HCT116 (cell line): ENCODE results near the gene FKBP2. TPM values are rescaled to one million over a fixed set of nuclear protein-coding genes. Genes with fewer than 3 reads are reported as not detected.

ENCODE experiments used
- ATAC-seq: fragments of 200-7000 bp; cut with Tn5 transposase; 2 replicates; pipeline ENCODE4 v1.9.1; 2020; ENCODE audit warnings: mild to moderate bottlenecking, moderate library complexity
- BruUV-seq: library from RNA; stranded (reverse); fragments of 400-500 nt; replicated peaks from 2 replicates; lab custom pipeline; 2021; lab: Mats Ljungman, UMichigan
- CTCF ChIA-PET: fragments of 300-600 bp; sonication (Branson Sonifier 250); formaldehyde crosslinking; loops from one replicate; lab custom pipeline; 2021; ENCODE audit warnings: antibody characterized with exemption; lab: Charles Lee
- POLR2A ChIA-PET: fragments of 300-600, 350-600 bp; sonication (Branson Sonifier 250); formaldehyde crosslinking; loops from one replicate; lab custom pipeline; 2021; ENCODE audit warnings: antibody characterized with exemption; lab: Charles Lee
- RAD21 ChIA-PET, 2 experiments: fragments of 300-600 bp; sonication (Branson Sonifier 250); formaldehyde crosslinking; loops; one replicate each; lab custom pipeline; 2023; ENCODE audit warnings: low total read pairs in 2 of 2; ENCODE audit not compliant: uncharacterized antibody in 2 of 2, unreplicated experiment in 2 of 2, low non-redundant PET in 1 of 2; lab: Charles Lee
- DNase-seq: peaks from one replicate; pipeline ENCODE4 v3.0.0-alpha.2; 2010; ENCODE audit warnings: low read depth, low spot score
- H2AFZ ChIP-seq: fragments of 200-600 bp; shearing (Covaris generic), sonication (generic); 2 replicates; pipeline ENCODE4 v1.6.1; 2017; ENCODE audit warnings: low read depth, mixed run types, mixed read lengths, antibody characterized with exemption, low read length; ENCODE audit not compliant: poor library complexity, severe bottlenecking
- H3K27ac ChIP-seq: 2 replicates; pipeline ENCODE4 v1.5.1; 2012; ENCODE audit warnings: low read depth, low read length
- H3K27me3 ChIP-seq: fragments of 200-600 bp; sonication (generic); 2 replicates; pipeline ENCODE4 v1.6.1; 2016; ENCODE audit warnings: mixed run types, low read length, mixed read lengths; ENCODE audit not compliant: insufficient read depth
- H3K36me3 ChIP-seq, 2 experiments: fragments of 200-500 bp in 1 of 2; fragments of 200-600 bp in 1 of 2; sonication (Bioruptor generic) in 1 of 2; sonication (generic) in 1 of 2; 2 replicates each; pipeline versions ENCODE4 v1.5.1 to v1.6.1; 2014 to 2016; ENCODE audit warnings: low read length in 2 of 2, inconsistent platforms in 1 of 2, mixed read lengths in 1 of 2, mixed run types in 1 of 2; ENCODE audit not compliant: insufficient read depth in 2 of 2, control insufficient read depth in 1 of 2
- H3K4me1 ChIP-seq, 2 experiments: fragments of 200-600 bp in 1 of 2; sonication (generic) in 1 of 2; 2 replicates each; pipeline versions ENCODE4 v1.5.1 to v1.6.1; 2012 to 2017; ENCODE audit warnings: low read length in 2 of 2, inconsistent platforms in 1 of 2, mild to moderate bottlenecking in 1 of 2, mixed read lengths in 1 of 2, mixed run types in 1 of 2, moderate library complexity in 1 of 2; ENCODE audit not compliant: insufficient read depth in 2 of 2, control insufficient read depth in 1 of 2
- H3K4me2 ChIP-seq: fragments of 200-600 bp; sonication (generic); 2 replicates; pipeline ENCODE4 v1.6.1; 2017; ENCODE audit warnings: mixed run types, low read length, mixed read lengths
- H3K4me3 ChIP-seq, 2 experiments: fragments of 200-600 bp in 1 of 2; sonication (generic) in 1 of 2; replicated peaks in 1 of 2; 2 replicates each; pipeline ENCODE4 v1.5.1; 2011 to 2016; ENCODE audit warnings: low read length in 2 of 2, control low read depth in 1 of 2, low read depth in 1 of 2, mild to moderate bottlenecking in 1 of 2, mixed read lengths in 1 of 2, mixed run types in 1 of 2
- H3K79me2 ChIP-seq: fragments of 200-600 bp; sonication (generic); 2 replicates; pipeline ENCODE4 v1.6.1; 2017; ENCODE audit warnings: mild to moderate bottlenecking, mixed run types, low read length, moderate library complexity, mixed read lengths; ENCODE audit not compliant: insufficient read depth
- H3K9ac ChIP-seq: fragments of 200-600 bp; sonication (generic); 2 replicates; pipeline ENCODE4 v1.6.1; 2016; ENCODE audit warnings: low read length, mixed read lengths
- H3K9me2 ChIP-seq: fragments of 200-600 bp; sonication (generic), shearing (Covaris generic); 2 replicates; pipeline ENCODE4 v1.6.1; 2017; ENCODE audit warnings: mixed run types, mild to moderate bottlenecking, moderate library complexity; ENCODE audit not compliant: insufficient read depth
- H3K9me3 ChIP-seq, 2 experiments: fragments of 200-500 bp in 1 of 2; fragments of 200-600 bp in 1 of 2; sonication (Bioruptor generic) in 1 of 2; sonication (generic) in 1 of 2; 2 replicates each; pipeline ENCODE4 v1.6.1; 2014 to 2017; ENCODE audit warnings: low read length in 2 of 2, mixed read lengths in 2 of 2, inconsistent platforms in 1 of 2, low read depth in 1 of 2, mild to moderate bottlenecking in 1 of 2, mixed run types in 1 of 2, moderate library complexity in 1 of 2; ENCODE audit not compliant: control insufficient read depth in 1 of 2, insufficient read depth in 1 of 2
- H4K20me1 ChIP-seq: fragments of 200-600 bp; sonication (generic), shearing (Covaris generic); 2 replicates; pipeline ENCODE4 v1.6.1; 2017; ENCODE audit warnings: mixed run types, mild to moderate bottlenecking, moderate library complexity; ENCODE audit not compliant: insufficient read depth
- ATF3 ChIP-seq: IDR thresholded peaks from 2 replicates; pipeline ENCODE4 v1.6.1; 2012
- CBX3 ChIP-seq: IDR thresholded peaks from 2 replicates; pipeline ENCODE4 v1.6.1; 2012; ENCODE audit warnings: low read depth
- CEBPB ChIP-seq: IDR thresholded peaks from 2 replicates; pipeline ENCODE4 v1.6.1; 2012; ENCODE audit warnings: low read depth
- CTCF ChIP-seq, 3 experiments: fragments of 200-600 bp in 1 of 3; sonication (generic) in 1 of 3; IDR thresholded peaks in 2 of 3; conservative IDR thresholded peaks in 1 of 3; 2 replicates each; pipeline ENCODE4 v1.5.1; 2012 to 2017; ENCODE audit warnings: low read depth in 2 of 3, low read length in 2 of 3, antibody characterized with exemption in 1 of 3, borderline replicate concordance in 1 of 3, control low read depth in 1 of 3, mild to moderate bottlenecking in 1 of 3, mixed read lengths in 1 of 3, mixed run types in 1 of 3, moderate library complexity in 1 of 3; ENCODE audit not compliant: insufficient read depth in 1 of 3
- EGR1 ChIP-seq: IDR thresholded peaks from 2 replicates; pipeline ENCODE4 v1.6.1; 2012; ENCODE audit warnings: low read depth
- ELF1 ChIP-seq: IDR thresholded peaks from 2 replicates; pipeline ENCODE4 v1.6.1; 2012; ENCODE audit warnings: low read depth, borderline replicate concordance
- EZH2phosphoT487 ChIP-seq: fragments of 200-600 bp; IDR thresholded peaks from 2 replicates; pipeline ENCODE4 v1.6.1; 2018; ENCODE audit warnings: antibody characterized with exemption, borderline replicate concordance
- JUND ChIP-seq: IDR thresholded peaks from 2 replicates; pipeline ENCODE4 v1.6.1; 2012
- POLR2AphosphoS5 ChIP-seq: IDR thresholded peaks from 2 replicates; pipeline ENCODE4 v1.6.1; 2011; ENCODE audit warnings: mild to moderate bottlenecking, low read depth, low read length, moderate library complexity
- SRF ChIP-seq: IDR thresholded peaks from 2 replicates; pipeline ENCODE4 v1.6.1; 2012; ENCODE audit warnings: low read depth
- ZFX ChIP-seq: fragments of 450-650 bp; IDR thresholded peaks from 2 replicates; pipeline ENCODE4 v1.6.1; 2017
- ZNF274 ChIP-seq: fragments of 200-500 bp; sonication (Bioruptor generic); IDR thresholded peaks from 2 replicates; pipeline ENCODE4 v1.6.1; 2014; ENCODE audit warnings: mild to moderate bottlenecking, low read depth, low read length, inconsistent platforms
- intact Hi-C: fragments of 100-400 bp; cut with micrococcal nuclease; formaldehyde crosslinking; loops from 2 replicates; pipeline ENCODE4 v1.10.0; 2022
- total RNA-seq: library from RNA; stranded (reverse); gene quantifications from one replicate; pipeline ENCODE4 v1.2.1, GENCODE V29; 2021; ENCODE audit not compliant: unreplicated experiment
- TF ChIP-seq, protein P1 (sequence below): IDR thresholded peaks from 2 replicates; pipeline ENCODE4 v1.6.1; 2011; ENCODE audit warnings: mild to moderate bottlenecking, low read length, moderate library complexity; ENCODE audit not compliant: insufficient replicate concordance; ENCODE audit errors: extremely low read depth
- TF ChIP-seq, protein P2 (sequence below): IDR thresholded peaks from 2 replicates; pipeline ENCODE4 v1.6.1; 2012; ENCODE audit warnings: low read depth

The FKBP2 gene
- total RNA-seq, 1 experiment from 2014 or later, result 69.2 TPM

GRCh38 chr11:64208086-64208795 is 32.7 kb upstream of the FKBP2 start:
- Histone ChIP-seq H3K4me3 (no peak overlapping the region), H3K4me1 (peaks cover 0 to 8% of the 10 kb centered on the region in 2 experiments; a peak in 1 of 4 replicates), H2AFZ (no peak overlapping the region), H3K9me2 (no peaks in the 10 kb centered on the region), H3K9me3 (no peaks in the 10 kb centered on the region), H3K27me3 (no peaks in the 10 kb centered on the region), H4K20me1 (no peaks in the 10 kb centered on the region), H3K4me2 (no peak overlapping the region), H3K9ac (no peak overlapping the region), H3K36me3 (peaks cover 16 to 24% of the 10 kb centered on the region in 2 experiments), H3K27ac (no peak overlapping the region), H3K79me2 (peaks cover 9% of the 10 kb centered on the region; the same call in 1 of the 2 replicates)
- POLR2A ChIA-PET, result no interaction called here
- DNase-seq (no peak), ATAC-seq (no peak)
- no peak for TF ChIP-seq JUND
- no peak for TF ChIP-seq ZFX
- no peak for TF ChIP-seq POLR2AphosphoS5
- TF ChIP-seq EZH2phosphoT487, result no peak
- no peak for TF ChIP-seq CBX3
- TF ChIP-seq ELF1, result no peak
- TF ChIP-seq CTCF (IDR thresholded peaks at IDR 0.05 in 2 of 3, conservative IDR thresholded peaks at IDR 0.05 in 1 of 3; ENCODE audit: borderline replicate concordance in 1 of 3, insufficient read depth in 1 of 3, low read depth in 2 of 3, low read length in 2 of 3), result no peak
- TF ChIP-seq, protein P1, sequence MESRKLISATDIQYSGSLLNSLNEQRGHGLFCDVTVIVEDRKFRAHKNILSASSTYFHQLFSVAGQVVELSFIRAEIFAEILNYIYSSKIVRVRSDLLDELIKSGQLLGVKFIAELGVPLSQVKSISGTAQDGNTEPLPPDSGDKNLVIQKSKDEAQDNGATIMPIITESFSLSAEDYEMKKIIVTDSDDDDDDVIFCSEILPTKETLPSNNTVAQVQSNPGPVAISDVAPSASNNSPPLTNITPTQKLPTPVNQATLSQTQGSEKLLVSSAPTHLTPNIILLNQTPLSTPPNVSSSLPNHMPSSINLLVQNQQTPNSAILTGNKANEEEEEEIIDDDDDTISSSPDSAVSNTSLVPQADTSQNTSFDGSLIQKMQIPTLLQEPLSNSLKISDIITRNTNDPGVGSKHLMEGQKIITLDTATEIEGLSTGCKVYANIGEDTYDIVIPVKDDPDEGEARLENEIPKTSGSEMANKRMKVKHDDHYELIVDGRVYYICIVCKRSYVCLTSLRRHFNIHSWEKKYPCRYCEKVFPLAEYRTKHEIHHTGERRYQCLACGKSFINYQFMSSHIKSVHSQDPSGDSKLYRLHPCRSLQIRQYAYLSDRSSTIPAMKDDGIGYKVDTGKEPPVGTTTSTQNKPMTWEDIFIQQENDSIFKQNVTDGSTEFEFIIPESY, result no peak
- no peak for TF ChIP-seq SRF
- TF ChIP-seq ZNF274, result no peak
- no peak for TF ChIP-seq EGR1
- TF ChIP-seq CEBPB, result no peak
- TF ChIP-seq ATF3, result no peak
- TF ChIP-seq, protein P2, sequence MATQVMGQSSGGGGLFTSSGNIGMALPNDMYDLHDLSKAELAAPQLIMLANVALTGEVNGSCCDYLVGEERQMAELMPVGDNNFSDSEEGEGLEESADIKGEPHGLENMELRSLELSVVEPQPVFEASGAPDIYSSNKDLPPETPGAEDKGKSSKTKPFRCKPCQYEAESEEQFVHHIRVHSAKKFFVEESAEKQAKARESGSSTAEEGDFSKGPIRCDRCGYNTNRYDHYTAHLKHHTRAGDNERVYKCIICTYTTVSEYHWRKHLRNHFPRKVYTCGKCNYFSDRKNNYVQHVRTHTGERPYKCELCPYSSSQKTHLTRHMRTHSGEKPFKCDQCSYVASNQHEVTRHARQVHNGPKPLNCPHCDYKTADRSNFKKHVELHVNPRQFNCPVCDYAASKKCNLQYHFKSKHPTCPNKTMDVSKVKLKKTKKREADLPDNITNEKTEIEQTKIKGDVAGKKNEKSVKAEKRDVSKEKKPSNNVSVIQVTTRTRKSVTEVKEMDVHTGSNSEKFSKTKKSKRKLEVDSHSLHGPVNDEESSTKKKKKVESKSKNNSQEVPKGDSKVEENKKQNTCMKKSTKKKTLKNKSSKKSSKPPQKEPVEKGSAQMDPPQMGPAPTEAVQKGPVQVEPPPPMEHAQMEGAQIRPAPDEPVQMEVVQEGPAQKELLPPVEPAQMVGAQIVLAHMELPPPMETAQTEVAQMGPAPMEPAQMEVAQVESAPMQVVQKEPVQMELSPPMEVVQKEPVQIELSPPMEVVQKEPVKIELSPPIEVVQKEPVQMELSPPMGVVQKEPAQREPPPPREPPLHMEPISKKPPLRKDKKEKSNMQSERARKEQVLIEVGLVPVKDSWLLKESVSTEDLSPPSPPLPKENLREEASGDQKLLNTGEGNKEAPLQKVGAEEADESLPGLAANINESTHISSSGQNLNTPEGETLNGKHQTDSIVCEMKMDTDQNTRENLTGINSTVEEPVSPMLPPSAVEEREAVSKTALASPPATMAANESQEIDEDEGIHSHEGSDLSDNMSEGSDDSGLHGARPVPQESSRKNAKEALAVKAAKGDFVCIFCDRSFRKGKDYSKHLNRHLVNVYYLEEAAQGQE, result no peak
- intact Hi-C loops, result no loop called here
- BruUV-seq, result no TSS peak
- RAD21 ChIA-PET, result no interaction called here
- CTCF ChIA-PET, result no interaction called here
